ENCODE results near the gene APOA5. TPM values are rescaled to one million over a fixed set of nuclear protein-coding genes. Genes with fewer than 3 reads are reported as not detected.
A peak's percentile ranks its signal among the peaks of the same experiment; 100 is the strongest.

APOA5 gene
- total and polyA plus RNA-seq, 2 of the 13 experiments (the other 11 are each of a cell fraction or from before 2014, with no cell fraction given), result 44.0 to 49.1 TPM

DNA sequence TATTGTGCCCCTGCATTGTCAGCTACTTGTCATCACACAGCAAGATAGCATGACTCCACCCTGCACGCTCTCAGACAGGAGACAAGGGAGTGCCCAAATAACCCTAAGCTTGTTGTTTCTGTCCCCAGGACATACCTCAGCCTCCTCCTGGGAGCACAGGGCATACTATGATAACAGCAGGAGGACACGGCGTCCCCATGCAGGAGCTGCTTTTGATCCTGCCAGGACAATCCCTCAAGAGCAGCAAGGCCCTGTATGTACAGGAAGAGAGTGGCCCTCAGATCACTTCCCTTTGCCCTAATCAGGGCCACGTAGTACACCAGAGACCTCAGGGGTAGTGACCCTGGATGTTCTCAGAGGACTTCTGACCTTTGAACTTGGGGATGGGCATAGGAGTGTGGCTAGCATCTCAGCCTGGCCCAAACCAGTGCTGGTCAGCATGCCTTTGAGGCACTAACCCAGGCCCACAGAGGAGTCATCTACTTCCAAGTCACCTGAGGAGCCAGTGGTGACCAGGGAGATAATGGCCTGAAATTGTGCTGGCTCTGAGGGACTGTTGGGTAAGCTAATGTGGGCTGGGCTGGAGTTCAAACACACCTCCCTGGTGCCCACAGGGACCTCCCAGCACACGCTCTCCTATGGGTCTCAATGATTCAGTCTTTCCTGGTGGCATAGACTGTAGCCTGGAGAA is 22.2 kb upstream of the APOA5 start (continued):
- TF ChIP-seq ZNF430 (CRISPR knock-in tag; IDR thresholded peaks at IDR 0.05), result peak; percentile 67; the same call in 1 of the 2 replicates
- TF ChIP-seq PHF21A (CRISPR knock-in tag; IDR thresholded peaks at IDR 0.05), result 0 out of 2 replicates have a peak, but pooled peaks have one; percentile 53
- TF ChIP-seq NR2F1 (CRISPR knock-in tag; IDR thresholded peaks at IDR 0.05), result 0 out of 4 replicates have a peak, but pooled peaks of 1 of the 2 experiments have one; percentile 41
- 0 out of 2 replicates have a peak, but pooled peaks have one; percentile 23 for TF ChIP-seq PRDM10 (CRISPR knock-in tag; IDR thresholded peaks at IDR 0.05; ENCODE audit: low read depth)
- no peak for TF ChIP-seq HMGA1 (CRISPR knock-in tag; conservative IDR thresholded peaks at IDR 0.05)
- TF ChIP-seq SALL1 (CRISPR knock-in tag; IDR thresholded peaks at IDR 0.05), result peak; percentile 62
- no peak for TF ChIP-seq ZEB1 (IDR thresholded peaks at IDR 0.05; ENCODE audit: insufficient replicate concordance, low read depth)
- TF ChIP-seq, protein P1, sequence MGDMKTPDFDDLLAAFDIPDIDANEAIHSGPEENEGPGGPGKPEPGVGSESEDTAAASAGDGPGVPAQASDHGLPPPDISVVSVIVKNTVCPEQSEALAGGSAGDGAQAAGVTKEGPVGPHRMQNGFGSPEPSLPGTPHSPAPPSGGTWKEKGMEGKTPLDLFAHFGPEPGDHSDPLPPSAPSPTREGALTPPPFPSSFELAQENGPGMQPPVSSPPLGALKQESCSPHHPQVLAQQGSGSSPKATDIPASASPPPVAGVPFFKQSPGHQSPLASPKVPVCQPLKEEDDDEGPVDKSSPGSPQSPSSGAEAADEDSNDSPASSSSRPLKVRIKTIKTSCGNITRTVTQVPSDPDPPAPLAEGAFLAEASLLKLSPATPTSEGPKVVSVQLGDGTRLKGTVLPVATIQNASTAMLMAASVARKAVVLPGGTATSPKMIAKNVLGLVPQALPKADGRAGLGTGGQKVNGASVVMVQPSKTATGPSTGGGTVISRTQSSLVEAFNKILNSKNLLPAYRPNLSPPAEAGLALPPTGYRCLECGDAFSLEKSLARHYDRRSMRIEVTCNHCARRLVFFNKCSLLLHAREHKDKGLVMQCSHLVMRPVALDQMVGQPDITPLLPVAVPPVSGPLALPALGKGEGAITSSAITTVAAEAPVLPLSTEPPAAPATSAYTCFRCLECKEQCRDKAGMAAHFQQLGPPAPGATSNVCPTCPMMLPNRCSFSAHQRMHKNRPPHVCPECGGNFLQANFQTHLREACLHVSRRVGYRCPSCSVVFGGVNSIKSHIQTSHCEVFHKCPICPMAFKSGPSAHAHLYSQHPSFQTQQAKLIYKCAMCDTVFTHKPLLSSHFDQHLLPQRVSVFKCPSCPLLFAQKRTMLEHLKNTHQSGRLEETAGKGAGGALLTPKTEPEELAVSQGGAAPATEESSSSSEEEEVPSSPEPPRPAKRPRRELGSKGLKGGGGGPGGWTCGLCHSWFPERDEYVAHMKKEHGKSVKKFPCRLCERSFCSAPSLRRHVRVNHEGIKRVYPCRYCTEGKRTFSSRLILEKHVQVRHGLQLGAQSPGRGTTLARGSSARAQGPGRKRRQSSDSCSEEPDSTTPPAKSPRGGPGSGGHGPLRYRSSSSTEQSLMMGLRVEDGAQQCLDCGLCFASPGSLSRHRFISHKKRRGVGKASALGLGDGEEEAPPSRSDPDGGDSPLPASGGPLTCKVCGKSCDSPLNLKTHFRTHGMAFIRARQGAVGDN (CRISPR knock-in tag; IDR thresholded peaks at IDR 0.05), result peak; percentile 78

Data from HepG2 (cell line).